ENCODE data around the gene PGGHG.
"Not testable (repeated sequence)": the region's sequence is repeated elsewhere in the genome, so short reads cannot be mapped to it uniquely, and the experiment has no call there.

Gene PGGHG

GRCh38 chr11:313787-314553 is 25.0 kb downstream of the PGGHG start, which contains the start of gene IFITM1:
Gene IFITM1, plus strand, starts transcription at chr11:314040. Its CDS starts 131 bp downstream, at chr11:314171.
- DNase-seq (ENCODE audit: low spot score) = peak; percentile 20

GRCh38 chr11:314554-314875 is 25.6 kb downstream of the PGGHG start:
- peak; percentile 17 for DNase-seq (ENCODE audit: low spot score)

- DNase-seq (ENCODE audit: low spot score) = no peak
Measured at GRCh38 chr11:315051-315481, 26.1 kb downstream of the PGGHG start.

- no peak for DNase-seq (ENCODE audit: low spot score)
Measured at GRCh38 chr11:315516-315994, 26.6 kb downstream of the PGGHG start.

GRCh38 chr11:316031-316701 is 27.2 kb downstream of the PGGHG start:
- no peak for DNase-seq (ENCODE audit: low spot score)

GRCh38 chr11:316891-317301 is 28.0 kb downstream of the PGGHG start:
- no peak for DNase-seq (ENCODE audit: low spot score)

- not testable (repeated sequence) for DNase-seq (ENCODE audit: low spot score)
Measured at GRCh38 chr11:317668-318404, 28.9 kb downstream of the PGGHG start.

GRCh38 chr11:318405-319120 is 29.6 kb downstream of the PGGHG start:
- not testable (repeated sequence) for DNase-seq (ENCODE audit: low spot score)

- peak; percentile 18 for DNase-seq (ENCODE audit: low spot score)
Measured at GRCh38 chr11:319121-319887, 30.4 kb downstream of the PGGHG start.

GRCh38 chr11:319888-320273 is 31.0 kb downstream of the PGGHG start:
- not testable (repeated sequence) for DNase-seq (ENCODE audit: low spot score)

GRCh38 chr11:324156-324555 is 35.2 kb downstream of the PGGHG start:
- no peak for DNase-seq (ENCODE audit: low spot score)

GRCh38 chr11:324593-325517 is 35.9 kb downstream of the PGGHG start:
- DNase-seq (ENCODE audit: low spot score) = not testable (repeated sequence)

- DNase-seq (ENCODE audit: low spot score) = no peak
Measured at GRCh38 chr11:325796-326591, 37.1 kb downstream of the PGGHG start.

- DNase-seq (ENCODE audit: low spot score) = no peak
Measured at GRCh38 chr11:326592-326841, 37.6 kb downstream of the PGGHG start.

- peak; percentile 71 for DNase-seq (ENCODE audit: low spot score)
Measured at GRCh38 chr11:326842-327580, 38.1 kb downstream of the PGGHG start.

- no peak for DNase-seq (ENCODE audit: low spot score)
Measured at GRCh38 chr11:327581-327923, 38.6 kb downstream of the PGGHG start.

- no peak for DNase-seq (ENCODE audit: low spot score)
Measured at GRCh38 chr11:328012-328411, 39.1 kb downstream of the PGGHG start.

GRCh38 chr11:328516-329100 is 39.7 kb downstream of the PGGHG start:
- DNase-seq (ENCODE audit: low spot score) = not testable (repeated sequence)

- DNase-seq (ENCODE audit: low spot score) = no peak
Measured at GRCh38 chr11:329886-330253, 40.9 kb downstream of the PGGHG start.
